Neuronal stem cell (in vitro differentiated cells): Measurements from ENCODE around the gene FADS1.

ENCODE experiments used
- DNase-seq: peaks from one replicate; pipeline ENCODE4 v3.0.0-alpha.2; 2013; ENCODE audit warnings: low spot score
- H2AFZ ChIP-seq: one replicate; pipeline ENCODE4 v1.6.1; 2013; ENCODE audit warnings: mild to moderate bottlenecking, low read length, inconsistent platforms
- H2AK5ac ChIP-seq: 2 replicates; pipeline ENCODE4 v1.6.1; 2013; ENCODE audit warnings: low read depth, mild to moderate bottlenecking, inconsistent platforms, low read length, moderate library complexity, mixed read lengths
- H2BK120ac ChIP-seq: 2 replicates; pipeline ENCODE4 v1.6.1; 2013; ENCODE audit warnings: low read depth, mild to moderate bottlenecking, inconsistent platforms, low read length, moderate library complexity, mixed read lengths
- H2BK12ac ChIP-seq: one replicate; pipeline ENCODE4 v1.6.1; 2013; ENCODE audit warnings: low read length, inconsistent platforms
- H2BK15ac ChIP-seq: 2 replicates; pipeline ENCODE4 v1.6.1; 2013; ENCODE audit warnings: mild to moderate bottlenecking, low read length, inconsistent platforms, mixed read lengths
- H2BK5ac ChIP-seq: one replicate; pipeline ENCODE4 v1.6.1; 2013; ENCODE audit warnings: inconsistent platforms, mild to moderate bottlenecking, low read length, moderate library complexity
- H3K14ac ChIP-seq: one replicate; pipeline ENCODE4 v1.6.1; 2013; ENCODE audit warnings: low read length, inconsistent platforms
- H3K18ac ChIP-seq: 2 replicates; pipeline ENCODE4 v1.6.1; 2013; ENCODE audit warnings: low read length, inconsistent platforms
- H3K23ac ChIP-seq: 2 replicates; pipeline ENCODE4 v1.6.1; 2013; ENCODE audit warnings: low read depth, mild to moderate bottlenecking, mixed read lengths, low read length, inconsistent platforms; ENCODE audit not compliant: poor library complexity
- H3K27ac ChIP-seq: replicated peaks from 3 replicates; pipeline ENCODE4 v1.5.1; 2013; ENCODE audit warnings: low read length, inconsistent platforms
- H3K27me3 ChIP-seq, 3 experiments: 2 replicates each; pipeline ENCODE4 v1.6.1; 2013; ENCODE audit warnings: low read length in 3 of 3, mild to moderate bottlenecking in 2 of 3, inconsistent platforms in 1 of 3, low read depth in 1 of 3, mixed read lengths in 1 of 3, moderate library complexity in 1 of 3; ENCODE audit not compliant: control insufficient read depth in 3 of 3, insufficient read depth in 3 of 3
- H3K36me3 ChIP-seq, 2 donors: replicated peaks in 1 of 2; 2 replicates each; pipeline ENCODE4 v1.6.1; 2013; ENCODE audit warnings: low read length in 2 of 2; ENCODE audit not compliant: control insufficient read depth in 2 of 2, insufficient read depth in 2 of 2
- H3K4ac ChIP-seq: 2 replicates; pipeline ENCODE4 v1.6.1; 2013; ENCODE audit warnings: inconsistent platforms, mild to moderate bottlenecking, low read length, moderate library complexity
- H3K4me1 ChIP-seq, 2 donors: 1 replicate in 1 of 2; 2 replicates in 1 of 2; pipeline ENCODE4 v1.6.1; 2013; ENCODE audit warnings: low read length in 2 of 2, low read depth in 1 of 2; ENCODE audit not compliant: control insufficient read depth in 2 of 2, insufficient read depth in 1 of 2
- H3K4me2 ChIP-seq: one replicate; pipeline ENCODE4 v1.6.1; 2013; ENCODE audit warnings: mild to moderate bottlenecking, low read length, inconsistent platforms; ENCODE audit not compliant: insufficient read depth, poor library complexity, severe bottlenecking
- H3K4me3 ChIP-seq, 2 donors: 2 replicates each; pipeline ENCODE4 v1.5.1; 2013; ENCODE audit warnings: low read length in 2 of 2, mild to moderate bottlenecking in 2 of 2, inconsistent platforms in 1 of 2, moderate library complexity in 1 of 2
- H3K79me1 ChIP-seq: one replicate; pipeline ENCODE4 v1.6.1; 2013; ENCODE audit warnings: low read depth, mild to moderate bottlenecking, inconsistent platforms, low read length, moderate library complexity
- H3K9ac ChIP-seq: one replicate; pipeline ENCODE4 v1.6.1; 2013; ENCODE audit warnings: mild to moderate bottlenecking, low read depth, low read length, inconsistent platforms; ENCODE audit not compliant: poor library complexity
- H3K9me3 ChIP-seq, 2 donors: replicated peaks in 1 of 2; 2 replicates each; pipeline versions ENCODE3 to v1.6.1; 2013; ENCODE audit warnings: low read length in 2 of 2, mild to moderate bottlenecking in 2 of 2, inconsistent platforms in 1 of 2, low read depth in 1 of 2, mixed read lengths in 1 of 2, moderate library complexity in 1 of 2; ENCODE audit not compliant: control insufficient read depth in 2 of 2, insufficient read depth in 1 of 2
- H4K8ac ChIP-seq: one replicate; pipeline ENCODE4 v1.6.1; 2013; ENCODE audit warnings: low read depth, mild to moderate bottlenecking, inconsistent platforms, low read length, moderate library complexity
- H4K91ac ChIP-seq: one replicate; pipeline ENCODE4 v1.6.1; 2013; ENCODE audit warnings: low read length, low read depth, mild to moderate bottlenecking, inconsistent platforms; ENCODE audit not compliant: poor library complexity
- WGBS, 2 donors: extraction: QIAGEN DNeasy Blood & Tissue Kit; methylation state at CpG; one replicate each; pipeline ENCODE4 v1.1.7; 2013; ENCODE audit warnings: missing lambda C conversion rate in 2 of 2, mixed read lengths in 1 of 2; ENCODE audit not compliant: insufficient read length in 2 of 2, insufficient replicate concordance in 1 of 2; ENCODE audit errors: extremely low coverage in 2 of 2; 5-methylcytosine and 5-hydroxymethylcytosine counted together

FADS1 gene

GRCh38 chr11:61832207-61832606 is 15.4 kb upstream of the FADS1 start:
- Histone ChIP-seq H3K4me2 (peak overlapping the region; percentile 21), H4K8ac (no peak overlapping the region), H3K4me3 (no peak overlapping the region), H2BK12ac (no peak overlapping the region), H3K4ac (no peak overlapping the region), H2AFZ (no peak overlapping the region), H3K36me3 (peaks cover 32 to 81% of the 10 kb centered on the region in 2 donors), H3K9ac (no peak overlapping the region), H3K27ac (no peak overlapping the region), H3K4me1 (peaks cover 39 to 55% of the 10 kb centered on the region in 2 donors), H3K79me1 (peaks cover 13% of the 10 kb centered on the region), H3K14ac (no peak overlapping the region), H3K27me3 (no peaks in the 10 kb centered on the region), H2BK120ac (no peak overlapping the region), H2AK5ac (no peak overlapping the region), H3K23ac (no peak overlapping the region), H2BK15ac (no peak overlapping the region), H3K18ac (no peak overlapping the region), H3K9me3 (no peaks in the 10 kb centered on the region), H4K91ac (no peak overlapping the region), H2BK5ac (peak overlapping the region; percentile 7)
- no CpG with 5 or more reads among the region's 4 CpGs for WGBS, 2 donors
- DNase-seq = no peak

GRCh38 chr11:61830237-61831105 is 13.7 kb upstream of the FADS1 start:
- Histone ChIP-seq H2AFZ (no peak overlapping the region), H3K23ac (no peak overlapping the region), H3K18ac (no peak overlapping the region), H2BK120ac (no peak overlapping the region), H3K4ac (no peak overlapping the region), H2BK5ac (no peak overlapping the region), H3K4me3 (peak overlapping the region; percentile 88 to 100), H2BK15ac (no peak overlapping the region), H3K9ac (no peak overlapping the region), H3K27ac (no peak overlapping the region), H3K4me1 (peaks cover 47 to 62% of the 10 kb centered on the region in 2 donors), H2AK5ac (no peak overlapping the region), H3K79me1 (peaks cover 12% of the 10 kb centered on the region), H3K9me3 (no peaks in the 10 kb centered on the region), H2BK12ac (no peak overlapping the region), H3K4me2 (peak overlapping the region; percentile 69), H4K91ac (no peak overlapping the region), H3K36me3 (peaks cover 31 to 63% of the 10 kb centered on the region in 2 donors), H3K27me3 (no peaks in the 10 kb centered on the region), H4K8ac (no peak overlapping the region), H3K14ac (no peak overlapping the region)
- no CpG with 5 or more reads among the region's 8 CpGs for WGBS, 2 donors
- DNase-seq = no peak

- Histone ChIP-seq H3K18ac (peak overlapping the region; percentile 8), H3K27ac (no peak overlapping the region), H4K8ac (no peak overlapping the region), H2AFZ (no peak overlapping the region), H2BK12ac (no peak overlapping the region), H3K4me1 (peaks cover 44 to 57% of the 10 kb centered on the region in 2 donors), H3K4ac (no peak overlapping the region), H3K36me3 (peaks cover 31 to 57% of the 10 kb centered on the region in 2 donors), H3K27me3 (no peaks in the 10 kb centered on the region), H3K9me3 (no peaks in the 10 kb centered on the region), H3K4me2 (peak overlapping the region; percentile 69), H3K4me3 (peak overlapping the region; percentile 88 to 100), H2AK5ac (no peak overlapping the region), H2BK15ac (no peak overlapping the region), H3K14ac (peak overlapping the region; percentile 5), H3K9ac (peak overlapping the region; percentile 100), H2BK5ac (no peak overlapping the region), H2BK120ac (no peak overlapping the region), H3K79me1 (peaks cover 12% of the 10 kb centered on the region), H3K23ac (no peak overlapping the region), H4K91ac (no peak overlapping the region)
- WGBS, 2 donors = no CpG with 5 or more reads among the region's 4 CpGs
- no peak for DNase-seq
Measured at GRCh38 chr11:61829806-61830205, 13.0 kb upstream of the FADS1 start.

DNA sequence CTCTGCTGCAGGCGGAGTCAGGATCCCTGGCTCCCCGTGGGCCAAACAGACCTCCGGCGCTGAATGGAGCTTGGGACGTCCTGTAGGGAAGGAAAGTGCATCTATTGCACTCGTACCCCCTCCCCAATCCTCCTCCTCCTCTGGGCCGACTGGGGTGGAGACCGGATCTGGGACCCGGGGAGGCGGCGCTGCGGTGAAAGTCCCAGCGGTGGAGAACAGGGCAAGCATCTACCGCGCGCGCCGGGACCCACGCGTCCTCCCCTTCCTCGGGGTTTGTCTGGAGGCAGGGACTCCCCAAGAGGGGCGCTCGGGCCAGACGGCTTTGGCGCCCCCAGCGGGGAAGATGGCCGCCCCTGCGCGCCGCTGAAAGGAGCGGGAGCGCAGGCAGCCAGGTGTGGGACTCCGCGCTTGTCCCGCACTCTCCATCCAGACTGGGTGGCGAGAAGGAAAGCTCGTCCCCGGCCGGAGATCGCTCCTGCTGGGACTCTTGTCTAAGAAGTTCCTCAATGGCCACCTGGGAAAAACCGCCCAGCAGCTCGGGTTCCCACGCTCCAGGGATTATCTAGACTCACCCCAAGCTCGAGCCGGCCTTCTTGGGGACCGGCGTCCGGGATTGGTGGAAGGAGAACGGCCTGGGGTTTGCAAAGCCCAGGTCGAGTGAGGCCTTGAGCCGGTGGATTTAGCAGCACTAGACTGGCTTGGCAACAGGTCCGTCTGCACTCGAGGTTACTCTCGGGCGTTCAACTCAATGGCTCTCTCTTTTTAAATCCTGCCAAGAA is 12.0 kb upstream of the FADS1 start:
- peak overlapping the region; percentile 78 for H2AFZ ChIP-seq
- H3K4ac ChIP-seq = peak overlapping the region; percentile 99
- no peak overlapping the region for H4K8ac ChIP-seq
- peak overlapping the region; percentile 78 for H3K4me2 ChIP-seq
- peak overlapping the region; percentile 95 for H2BK120ac ChIP-seq
- peak; percentile 57 for DNase-seq
- peak overlapping the region; percentile 98 for H4K91ac ChIP-seq
- peak overlapping the region; percentile 100 for H3K9ac ChIP-seq
- no CpG with 5 or more reads among the region's 55 CpGs for WGBS, 2 donors
- H2BK12ac ChIP-seq = no peak overlapping the region
- peak overlapping the region; percentile 97 for H3K23ac ChIP-seq
- peak overlapping the region; percentile 88 to 100 for H3K4me3 ChIP-seq
- H3K4me1 ChIP-seq = peaks cover 36 to 51% of the 10 kb centered on the region in 2 donors
- peak overlapping the region; percentile 100 for H3K18ac ChIP-seq
- peak overlapping the region; percentile 100 for H2AK5ac ChIP-seq
- no peaks in the 10 kb centered on the region for H3K27me3 ChIP-seq
- peak overlapping the region; percentile 100 for H3K27ac ChIP-seq
- peak overlapping the region; percentile 95 for H2BK15ac ChIP-seq
- H3K9me3 ChIP-seq = no peaks in the 10 kb centered on the region
- peak overlapping the region; percentile 100 for H2BK5ac ChIP-seq
- H3K36me3 ChIP-seq = peaks cover 24 to 48% of the 10 kb centered on the region in 2 donors
- H3K14ac ChIP-seq = peak overlapping the region; percentile 95
- H3K79me1 ChIP-seq = peaks cover 12% of the 10 kb centered on the region
